Right ventricle myocardium inferior (tissue), 1 donor: ENCODE data around the gene TJP3. TPM values are rescaled to one million over a fixed set of nuclear protein-coding genes. Genes with fewer than 3 reads are reported as not detected.
"Not testable (repeated sequence)": the region's sequence is repeated elsewhere in the genome, so short reads cannot be mapped to it uniquely, and the experiment has no call there.

Source experiments
- ATAC-seq: fragments of 200-7000 bp; cut with Tn5 transposase; one replicate; pipeline ENCODE4 v1.9.1; 2020; ENCODE audit warnings: mild to moderate bottlenecking, moderate library complexity
- DNase-seq: peaks from one replicate; pipeline ENCODE4 v3.0.0; 2021; ENCODE audit errors: missing footprints
- intact Hi-C: fragments of 100-400 bp; cut with DNase I; formaldehyde crosslinking; loops from one replicate; pipeline ENCODE4 v1.11.0; 2022
- long read RNA-seq: library from polyadenylated mRNA; unstranded; transcript quantifications from one replicate; pipeline ENCODE4 v2.0.0, GENCODE V29; 2021
- total RNA-seq: library from RNA; stranded (reverse); fragmentation: NEBNext Ultra II Directional; extraction: Animal tissue kit (Norgen Biotek cat#: 25700); gene quantifications from one replicate; pipeline ENCODE4 v1.2.1, GENCODE V29; 2021
- donor health status: DM: no; HTN: yes; CAD: no; lungs with severe emphysema.

The TJP3 gene
- 0.62 TPM for total RNA-seq
- long read RNA-seq = 0 reads

- peak; percentile 70 for DNase-seq
- no peak for ATAC-seq
- intact Hi-C loops = no loop called here
Observed at GRCh38 chr19:3708207-3708931, at the start of gene TJP3. TSS of gene TJP3 (plus strand) at chr19:3708384. CDS start at chr19:3728433, 20,049 bp downstream.

DNA sequence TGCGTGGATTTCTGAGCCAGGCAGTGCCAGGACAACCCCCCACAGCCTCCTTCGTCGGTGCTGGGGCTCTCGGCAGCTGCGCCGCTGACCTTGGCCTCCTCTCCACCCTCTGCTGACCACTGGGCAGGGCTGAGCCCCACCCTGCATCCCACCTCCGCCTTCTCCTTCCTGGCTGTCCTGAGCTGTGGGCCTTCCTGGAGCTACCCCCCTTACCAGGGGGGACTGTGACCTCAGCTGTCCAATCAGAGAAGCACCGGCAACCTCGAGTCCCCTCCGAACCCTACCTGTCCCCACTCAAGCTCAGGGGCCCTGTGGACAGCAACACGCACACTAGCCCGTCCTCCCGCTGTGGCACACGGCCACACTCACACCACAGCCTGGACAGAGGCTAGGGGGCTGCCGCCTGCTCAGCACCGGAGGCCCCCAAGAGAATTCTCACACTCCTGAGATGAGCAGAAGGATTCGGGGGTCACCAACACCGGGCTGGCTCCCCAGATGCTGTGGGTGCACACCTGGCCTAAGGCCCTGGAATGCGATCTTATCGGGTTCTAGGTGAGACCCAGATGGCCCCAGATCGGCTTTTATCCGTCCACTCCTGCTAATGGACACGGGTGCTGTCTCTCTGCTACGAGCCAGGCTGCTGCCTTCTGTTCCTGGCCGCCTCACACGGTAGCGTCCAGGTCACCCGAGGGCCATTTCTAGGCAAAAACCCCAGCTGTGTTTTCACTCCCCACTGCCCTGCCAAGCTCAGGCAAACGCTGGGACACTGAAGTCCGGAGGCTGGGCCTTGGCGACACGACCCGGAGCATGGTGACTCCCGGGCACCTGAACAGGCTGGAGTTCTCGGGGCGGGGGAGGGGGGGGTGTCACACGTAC, 49.1 kb upstream of the TJP3 start:
- intact Hi-C loops = no loop called here
- ATAC-seq (no peak), DNase-seq (no peak)

DNA sequence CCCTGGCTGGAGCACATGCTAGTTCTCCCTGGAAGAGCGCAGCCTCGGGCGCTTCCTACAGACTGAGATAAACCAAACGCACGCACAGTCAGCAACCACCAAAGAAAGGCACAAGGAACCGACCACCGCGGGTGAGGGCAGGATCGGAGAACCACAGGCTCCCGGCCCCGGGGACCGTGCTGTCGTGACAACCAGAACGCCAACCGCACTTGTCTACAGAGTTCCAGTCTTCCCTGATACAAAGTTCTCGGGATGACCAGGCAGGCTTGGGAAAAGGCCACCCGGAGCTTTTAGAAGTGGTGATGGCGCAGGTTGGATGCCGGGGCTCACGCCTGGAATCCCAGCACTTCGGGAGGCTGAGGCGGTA, 48.5 kb upstream of the TJP3 start:
- DNase-seq = no peak
- intact Hi-C loops = no loop called here
- ATAC-seq = no peak

- intact Hi-C loops = no loop called here
- ATAC-seq = no peak
- DNase-seq = no peak
Observed at GRCh38 chr19:3660493-3661219, 47.5 kb upstream of the TJP3 start.

DNA sequence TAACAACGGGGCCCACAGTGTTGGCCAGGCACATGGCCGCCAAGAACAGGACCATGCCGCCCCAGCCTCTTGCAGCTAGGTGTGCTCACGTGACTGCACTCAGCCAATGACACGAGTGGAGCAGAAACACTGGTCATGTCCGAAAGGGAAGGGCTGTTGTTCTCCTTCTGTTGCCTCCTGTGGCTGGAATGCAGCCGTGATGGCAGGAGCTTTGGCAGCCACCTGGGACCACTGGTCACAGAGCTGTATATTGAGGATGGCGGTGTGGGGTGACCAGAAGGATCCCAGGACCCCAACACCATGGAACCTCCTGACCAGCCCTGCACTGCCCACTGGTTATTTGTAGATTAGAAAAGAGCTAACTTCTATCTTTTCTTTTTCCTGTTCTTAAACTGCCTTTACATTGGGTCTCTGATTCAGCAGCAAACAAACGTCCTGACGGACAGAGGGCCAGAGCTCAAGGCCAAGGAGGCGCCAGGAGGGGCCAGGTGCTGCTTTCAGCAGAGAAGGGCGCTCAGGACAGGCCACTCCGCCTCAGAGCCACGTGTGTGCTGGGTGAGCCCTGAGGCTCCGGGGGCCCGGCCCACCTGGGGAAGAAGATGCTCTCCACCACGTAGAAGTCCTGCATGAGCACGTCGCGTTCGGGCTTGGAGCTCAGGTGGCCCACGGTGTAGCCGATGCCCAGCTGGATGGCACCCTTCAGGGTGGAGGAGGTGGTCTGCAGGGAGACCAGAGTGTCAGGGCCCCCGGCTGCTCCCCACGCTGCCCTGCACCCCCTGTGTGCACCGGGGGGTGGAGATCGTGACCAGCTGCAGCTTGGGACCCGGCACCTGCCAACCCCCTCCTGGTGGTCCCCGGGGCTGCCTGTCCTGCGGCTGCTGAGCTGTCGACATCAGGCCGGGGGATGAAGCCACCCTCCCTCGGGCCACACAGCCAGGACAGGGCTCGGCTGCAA, 46.6 kb upstream of the TJP3 start:
- ATAC-seq (no peak), DNase-seq (no peak)
- intact Hi-C loops = no loop called here

DNA sequence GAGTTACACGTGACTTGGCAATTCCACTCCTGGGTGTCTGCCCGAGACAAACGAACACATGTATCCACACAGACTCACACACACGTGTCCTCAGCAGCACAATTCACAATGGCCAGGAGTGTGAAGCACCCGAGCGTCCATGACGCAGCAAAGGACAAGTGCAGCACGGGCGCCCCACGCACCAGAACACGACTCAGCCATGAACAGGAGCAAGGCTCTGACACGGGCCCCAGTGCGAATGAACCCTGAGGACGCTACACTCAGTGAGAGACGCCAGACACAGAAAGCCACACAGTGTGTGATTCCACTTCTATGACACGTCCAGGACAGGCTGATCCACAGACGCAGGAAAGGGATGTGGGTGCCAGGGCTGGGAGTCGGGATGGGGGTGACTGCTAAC, 44.3 kb upstream of the TJP3 start:
- DNase-seq (no peak), ATAC-seq (no peak)
- intact Hi-C loops = no loop called here

GRCh38 chr19:3664879-3665642, 43.1 kb upstream of the TJP3 start:
- no peak for DNase-seq
- no peak for ATAC-seq
- intact Hi-C loops = no loop called here

- intact Hi-C loops = loop anchor here (2.0 kb wide), 1 partner anchor 35 kb away; the partner anchor contains the start of gene PIP5K1C
- ATAC-seq (peak; percentile 49), DNase-seq (peak; percentile 85)
Observed at GRCh38 chr19:3665681-3666544, 42.3 kb upstream of the TJP3 start.

GRCh38 chr19:3666545-3666856, 41.7 kb upstream of the TJP3 start:
- intact Hi-C loops = loop anchor here (2.0 kb wide), 1 partner anchor 34 kb away; the partner anchor contains the start of gene PIP5K1C
- DNase-seq, ATAC-seq: not testable (repeated sequence)

GRCh38 chr19:3667037-3667638, 41.0 kb upstream of the TJP3 start:
- ATAC-seq = no peak
- intact Hi-C loops = loop anchor here (2.0 kb wide), 1 partner anchor 34 kb away; the partner anchor contains the start of gene PIP5K1C
- no peak for DNase-seq

GRCh38 chr19:3667766-3668165, 40.4 kb upstream of the TJP3 start:
- intact Hi-C loops = loop anchor here (2.0 kb wide), 1 partner anchor 33 kb away; the partner anchor contains the start of gene PIP5K1C

GRCh38 chr19:3668331-3669081, 39.7 kb upstream of the TJP3 start:
- DNase-seq (no peak), ATAC-seq (no peak)
- intact Hi-C loops = no loop called here

More at GRCh38 chr19:3667766-3668165, 40.4 kb upstream of the TJP3 start:
- DNase-seq (no peak), ATAC-seq (no peak)

DNA sequence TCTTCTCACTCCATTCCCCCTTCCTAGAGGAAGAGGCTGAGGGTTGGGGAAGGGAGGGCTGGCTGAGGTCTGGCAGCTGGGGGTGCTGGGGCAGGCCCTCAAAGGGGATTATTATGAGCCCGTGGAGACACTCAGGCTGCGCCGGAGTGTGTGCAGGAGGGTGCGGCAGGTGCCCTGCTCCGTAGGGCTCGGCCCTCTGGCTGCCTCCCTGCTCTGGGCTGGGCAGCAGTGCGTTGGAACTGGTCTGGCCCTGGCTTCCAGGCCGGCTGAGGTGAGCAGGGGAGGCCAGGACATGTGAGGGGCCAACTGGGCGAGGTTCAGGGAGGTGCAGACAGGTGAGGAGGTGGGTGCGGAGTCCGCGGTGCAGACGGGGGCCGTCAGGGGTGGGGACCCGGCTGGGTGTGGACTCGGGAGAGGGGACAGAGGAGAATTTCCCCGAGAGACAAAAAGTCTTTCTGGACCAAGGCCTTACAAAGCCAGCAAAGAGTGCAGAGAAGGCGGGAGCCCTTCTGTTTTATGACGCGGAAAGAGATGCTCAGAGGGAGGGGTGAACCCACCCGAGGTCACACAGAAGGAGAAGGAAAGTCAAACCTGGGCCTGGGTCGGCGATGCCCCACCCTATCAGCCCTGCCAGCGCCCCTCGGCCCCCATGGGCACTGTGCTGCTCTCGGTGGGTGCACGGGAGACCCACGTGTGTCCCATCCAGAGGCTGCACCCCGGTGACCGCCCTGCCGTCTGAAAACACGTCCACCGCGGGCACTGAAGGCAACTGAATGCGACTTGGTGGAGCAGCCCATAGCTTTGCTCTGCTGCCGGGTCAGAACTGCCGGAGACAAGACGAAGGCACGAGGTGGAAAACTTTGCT, 38.9 kb upstream of the TJP3 start:
- intact Hi-C loops = no loop called here
- no peak for DNase-seq
- no peak for ATAC-seq

GRCh38 chr19:3669947-3670795, 38.0 kb upstream of the TJP3 start:
- DNase-seq = peak; percentile 84
- intact Hi-C loops = no loop called here
- peak; percentile 85 for ATAC-seq
